Measurements from ENCODE around the gene ITGA8. TPM values are rescaled to one million over a fixed set of nuclear protein-coding genes. Genes with fewer than 3 reads are reported as not detected.

Gene ITGA8
- polyA plus RNA-seq, 1 donor (not counting 4 experiments of a cell fraction or from before 2014, with no cell fraction given): not detected

GRCh38 chr10:15703151-15703880 lies 16.4 kb downstream of the ITGA8 start:
- DNase-seq (ENCODE audit: low read depth, low spot score) (no peak), FAIRE-seq (no peak)
- Histone ChIP-seq H3K79me2 (ENCODE audit: control insufficient read depth, insufficient read depth, low read length) (no peaks in the 10 kb centered on the region), H3K36me3 (ENCODE audit: control insufficient read depth in 2 of 2, extremely low read depth in 1 of 2, insufficient read depth in 2 of 2, low read length in 2 of 2) (no peaks in the 10 kb centered on the region), H3K9ac (ENCODE audit: control insufficient read depth, extremely low read depth, insufficient read depth, low read length) (no peak overlapping the region), H3K27ac (ENCODE audit: control insufficient read depth, insufficient read depth, low read length) (no peak overlapping the region), H3K4me3 (ENCODE audit: control insufficient read depth in 2 of 3, extremely low read depth in 1 of 3, insufficient read depth in 2 of 3, low read depth in 1 of 3, low read length in 3 of 3) (no peak overlapping the region), H3K4me2 (ENCODE audit: control insufficient read depth, extremely low read depth, insufficient read depth, low read depth, low read length) (no peak overlapping the region), H4K20me1 (ENCODE audit: control insufficient read depth, extremely low read depth, insufficient read depth, low read length) (no peaks in the 10 kb centered on the region), H3K27me3 (ENCODE audit: control insufficient read depth, extremely low read depth, insufficient read depth, low read length) (no peaks in the 10 kb centered on the region), H3K4me1 (ENCODE audit: control insufficient read depth, extremely low read depth, insufficient read depth, low read length) (no peaks in the 10 kb centered on the region), H3K9me3 (ENCODE audit: control insufficient read depth, low read depth, low read length) (no peaks in the 10 kb centered on the region), H2AFZ (ENCODE audit: control insufficient read depth, low read length) (no peak overlapping the region), H3K9me1 (ENCODE audit: control insufficient read depth, extremely low read depth, insufficient read depth, low read length) (no peaks in the 10 kb centered on the region)
- TF ChIP-seq EZH2 (IDR thresholded peaks at IDR 0.05; ENCODE audit: low read length) (no peak), CTCF (optimal IDR thresholded peaks at IDR 0.05 in 1 of 3, IDR thresholded peaks at IDR 0.05 in 1 of 3, conservative IDR thresholded peaks at IDR 0.05 in 1 of 3; ENCODE audit: extremely low read depth in 1 of 3, insufficient read depth in 2 of 3, low read length in 3 of 3) (no peak)
- dilution Hi-C loops (cut with MboI; ENCODE audit: extremely low pct_ligation_motif_present, low sequenced_read_pairs): no loop called here

- Histone ChIP-seq H3K9me3 (ENCODE audit: control insufficient read depth, low read depth, low read length) (no peaks in the 10 kb centered on the region), H3K4me1 (ENCODE audit: control insufficient read depth, extremely low read depth, insufficient read depth, low read length) (no peaks in the 10 kb centered on the region), H3K9ac (ENCODE audit: control insufficient read depth, extremely low read depth, insufficient read depth, low read length) (no peak overlapping the region), H3K4me3 (ENCODE audit: control insufficient read depth in 2 of 3, extremely low read depth in 1 of 3, insufficient read depth in 2 of 3, low read depth in 1 of 3, low read length in 3 of 3) (no peak overlapping the region), H3K9me1 (ENCODE audit: control insufficient read depth, extremely low read depth, insufficient read depth, low read length) (no peaks in the 10 kb centered on the region), H3K4me2 (ENCODE audit: control insufficient read depth, extremely low read depth, insufficient read depth, low read depth, low read length) (no peak overlapping the region), H3K27me3 (ENCODE audit: control insufficient read depth, extremely low read depth, insufficient read depth, low read length) (no peaks in the 10 kb centered on the region), H3K36me3 (ENCODE audit: control insufficient read depth in 2 of 2, extremely low read depth in 1 of 2, insufficient read depth in 2 of 2, low read length in 2 of 2) (no peaks in the 10 kb centered on the region), H4K20me1 (ENCODE audit: control insufficient read depth, extremely low read depth, insufficient read depth, low read length) (no peaks in the 10 kb centered on the region), H2AFZ (ENCODE audit: control insufficient read depth, low read length) (no peak overlapping the region), H3K79me2 (ENCODE audit: control insufficient read depth, insufficient read depth, low read length) (no peaks in the 10 kb centered on the region), H3K27ac (ENCODE audit: control insufficient read depth, insufficient read depth, low read length) (no peak overlapping the region)
- dilution Hi-C loops (cut with MboI; ENCODE audit: extremely low pct_ligation_motif_present, low sequenced_read_pairs): no loop called here
- no peak for DNase-seq (ENCODE audit: low read depth, low spot score)
- no peak for TF ChIP-seq CTCF (optimal IDR thresholded peaks at IDR 0.05 in 1 of 3, IDR thresholded peaks at IDR 0.05 in 1 of 3, conservative IDR thresholded peaks at IDR 0.05 in 1 of 3; ENCODE audit: extremely low read depth in 1 of 3, insufficient read depth in 2 of 3, low read length in 3 of 3)
- no peak for TF ChIP-seq EZH2 (IDR thresholded peaks at IDR 0.05; ENCODE audit: low read length)
- FAIRE-seq: no peak
Measured at GRCh38 chr10:15700078-15700674, 19.5 kb downstream of the ITGA8 start.
